DOHH2 (cell line): Measurements from ENCODE around the gene OLIG2.

Experiments
- H3F3A ChIP-seq: fragments of 200-600 bp; sonication (generic), shearing (Covaris generic); 2 replicates; pipeline ENCODE4 v1.6.0; 2016; ENCODE audit warnings: antibody characterized with exemption, mild to moderate bottlenecking; ENCODE audit not compliant: control insufficient read depth, insufficient read depth
- H3K27ac ChIP-seq: fragments of 200-600 bp; sonication (generic); 2 replicates; pipeline ENCODE4 v1.5.1; 2014; ENCODE audit warnings: low read depth, mild to moderate bottlenecking, low read length, moderate library complexity
- H3K27me3 ChIP-seq: fragments of 200-600 bp; sonication (generic); 2 replicates; pipeline ENCODE4 v1.6.1; 2014; ENCODE audit warnings: mild to moderate bottlenecking, low read length, mixed read lengths; ENCODE audit not compliant: control insufficient read depth
- H3K36me3 ChIP-seq: fragments of 200-600 bp; sonication (generic); 2 replicates; pipeline ENCODE4 v1.6.1; 2014; ENCODE audit warnings: mild to moderate bottlenecking, low read length, moderate library complexity, mixed read lengths; ENCODE audit not compliant: control insufficient read depth
- H3K4me1 ChIP-seq: fragments of 200-600 bp; sonication (generic); 2 replicates; pipeline ENCODE4 v1.6.1; 2014; ENCODE audit warnings: mild to moderate bottlenecking, low read length, mixed read lengths; ENCODE audit not compliant: control insufficient read depth
- H3K4me2 ChIP-seq: fragments of 200-600 bp; sonication (generic); 2 replicates; pipeline ENCODE4 v1.6.0; 2014; ENCODE audit warnings: mild to moderate bottlenecking, low read length, moderate library complexity
- H3K4me3 ChIP-seq: fragments of 200-600 bp; sonication (generic); 2 replicates; pipeline ENCODE4 v1.5.1; 2014; ENCODE audit warnings: mild to moderate bottlenecking, low read length, mixed read lengths
- H3K79me2 ChIP-seq: fragments of 200-600 bp; sonication (generic); 2 replicates; pipeline ENCODE4 v1.6.1; 2014; ENCODE audit warnings: mild to moderate bottlenecking, low read length, mixed read lengths; ENCODE audit not compliant: control insufficient read depth
- H3K9me2 ChIP-seq: fragments of 200-600 bp; sonication (generic); replicated peaks from 2 replicates; pipeline ENCODE4 v1.6.1; 2014; ENCODE audit warnings: mild to moderate bottlenecking, low read length, mixed read lengths; ENCODE audit not compliant: control insufficient read depth
- H3K9me3 ChIP-seq: fragments of 200-600 bp; sonication (generic); 2 replicates; pipeline ENCODE4 v1.6.1; 2014; ENCODE audit warnings: antibody characterized with exemption, low read length, mixed read lengths; ENCODE audit not compliant: control insufficient read depth, insufficient read depth
- H4K20me1 ChIP-seq: fragments of 200-600 bp; sonication (generic); 2 replicates; pipeline ENCODE4 v1.6.0; 2014; ENCODE audit warnings: low read depth, mild to moderate bottlenecking, antibody characterized with exemption, low read length, moderate library complexity; ENCODE audit not compliant: control insufficient read depth, insufficient read depth
- EZH2phosphoT487 ChIP-seq: fragments of 200-600 bp; sonication (generic); IDR thresholded peaks from 2 replicates; pipeline ENCODE4 v1.6.1; 2017; ENCODE audit warnings: borderline replicate concordance, mild to moderate bottlenecking, antibody characterized with exemption, low read length, moderate library complexity, mixed read lengths
- TF ChIP-seq, protein P1 (sequence below): fragments of 200-600 bp; sonication (generic); IDR thresholded peaks from one replicate; pipeline ENCODE4 v1.5.1; 2014; ENCODE audit warnings: antibody characterized with exemption, mild to moderate bottlenecking, low read depth, low read length; ENCODE audit not compliant: poor library complexity, severe bottlenecking

The OLIG2 gene

DNA sequence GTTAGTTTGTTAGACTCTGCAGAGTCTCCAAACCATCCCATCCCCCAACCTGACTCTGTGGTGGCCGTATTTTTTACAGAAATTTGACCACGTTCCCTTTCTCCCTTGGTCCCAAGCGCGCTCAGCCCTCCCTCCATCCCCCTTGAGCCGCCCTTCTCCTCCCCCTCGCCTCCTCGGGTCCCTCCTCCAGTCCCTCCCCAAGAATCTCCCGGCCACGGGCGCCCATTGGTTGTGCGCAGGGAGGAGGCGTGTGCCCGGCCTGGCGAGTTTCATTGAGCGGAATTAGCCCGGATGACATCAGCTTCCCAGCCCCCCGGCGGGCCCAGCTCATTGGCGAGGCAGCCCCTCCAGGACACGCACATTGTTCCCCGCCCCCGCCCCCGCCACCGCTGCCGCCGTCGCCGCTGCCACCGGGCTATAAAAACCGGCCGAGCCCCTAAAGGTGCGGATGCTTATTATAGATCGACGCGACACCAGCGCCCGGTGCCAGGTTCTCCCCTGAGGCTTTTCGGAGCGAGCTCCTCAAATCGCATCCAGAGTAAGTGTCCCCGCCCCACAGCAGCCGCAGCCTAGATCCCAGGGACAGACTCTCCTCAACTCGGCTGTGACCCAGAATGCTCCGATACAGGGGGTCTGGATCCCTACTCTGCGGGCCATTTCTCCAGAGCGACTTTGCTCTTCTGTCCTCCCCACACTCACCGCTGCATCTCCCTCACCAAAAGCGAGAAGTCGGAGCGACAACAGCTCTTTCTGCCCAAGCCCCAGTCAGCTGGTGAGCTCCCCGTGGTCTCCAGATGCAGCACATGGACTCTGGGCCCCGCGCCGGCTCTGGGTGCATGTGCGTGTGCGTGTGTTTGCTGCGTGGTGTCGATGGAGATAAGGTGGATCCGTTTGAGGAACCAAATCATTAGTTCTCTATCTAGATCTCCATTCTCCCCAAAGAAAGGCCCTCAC lies at the start of gene OLIG2:
Gene OLIG2 (plus strand): TSS at position 447 of the 954 bp plus-strand sequence. CDS start 928 bp downstream, outside the sequence.
- TF ChIP-seq, protein P1, sequence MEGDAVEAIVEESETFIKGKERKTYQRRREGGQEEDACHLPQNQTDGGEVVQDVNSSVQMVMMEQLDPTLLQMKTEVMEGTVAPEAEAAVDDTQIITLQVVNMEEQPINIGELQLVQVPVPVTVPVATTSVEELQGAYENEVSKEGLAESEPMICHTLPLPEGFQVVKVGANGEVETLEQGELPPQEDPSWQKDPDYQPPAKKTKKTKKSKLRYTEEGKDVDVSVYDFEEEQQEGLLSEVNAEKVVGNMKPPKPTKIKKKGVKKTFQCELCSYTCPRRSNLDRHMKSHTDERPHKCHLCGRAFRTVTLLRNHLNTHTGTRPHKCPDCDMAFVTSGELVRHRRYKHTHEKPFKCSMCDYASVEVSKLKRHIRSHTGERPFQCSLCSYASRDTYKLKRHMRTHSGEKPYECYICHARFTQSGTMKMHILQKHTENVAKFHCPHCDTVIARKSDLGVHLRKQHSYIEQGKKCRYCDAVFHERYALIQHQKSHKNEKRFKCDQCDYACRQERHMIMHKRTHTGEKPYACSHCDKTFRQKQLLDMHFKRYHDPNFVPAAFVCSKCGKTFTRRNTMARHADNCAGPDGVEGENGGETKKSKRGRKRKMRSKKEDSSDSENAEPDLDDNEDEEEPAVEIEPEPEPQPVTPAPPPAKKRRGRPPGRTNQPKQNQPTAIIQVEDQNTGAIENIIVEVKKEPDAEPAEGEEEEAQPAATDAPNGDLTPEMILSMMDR: no peak
- no peak for TF ChIP-seq EZH2phosphoT487
- H3K36me3 ChIP-seq: no peaks in the 10 kb centered on the region
- no peak within 1 kb of the TSS for H3K27ac ChIP-seq
- H3K4me3 ChIP-seq: no peak within 1 kb of the TSS
- no peaks in the 10 kb centered on the region for H3K4me1 ChIP-seq
- H3K79me2 ChIP-seq: no peaks in the 10 kb centered on the region
- no peaks in the 10 kb centered on the region for H4K20me1 ChIP-seq
- peaks cover 7% of the 10 kb centered on the region; the same call in 1 of the 2 replicates for H3K27me3 ChIP-seq
- no peaks in the 10 kb centered on the region for H3K9me3 ChIP-seq
- H3F3A ChIP-seq: no peaks in the 10 kb centered on the region
- H3K4me2 ChIP-seq: no peak within 1 kb of the TSS
- no peaks in the 10 kb centered on the region for H3K9me2 ChIP-seq

DNA sequence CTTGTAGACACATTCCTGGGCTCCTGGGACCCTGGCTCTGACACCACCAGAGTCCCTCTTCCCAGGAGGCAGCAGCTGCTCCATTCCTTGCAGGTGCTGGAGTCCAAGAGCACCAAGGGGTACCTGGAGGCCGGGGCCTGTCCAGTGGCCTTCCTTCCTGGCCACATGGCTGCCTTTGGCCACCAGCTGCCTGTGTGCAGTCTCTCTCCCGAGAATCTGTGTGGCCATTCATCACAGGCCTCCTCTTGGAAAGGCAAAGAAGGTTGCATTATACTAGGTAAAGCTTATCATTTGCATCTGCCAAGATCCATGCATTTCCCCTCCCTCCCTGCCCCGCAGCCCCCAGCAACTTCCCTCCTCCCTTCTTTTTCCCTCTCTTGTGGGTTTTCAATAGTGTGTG lies 48.9 kb upstream of the OLIG2 start:
- H3K4me2 ChIP-seq: no peak overlapping the region
- TF ChIP-seq, protein P1: no peak
- TF ChIP-seq EZH2phosphoT487: no peak

DNA sequence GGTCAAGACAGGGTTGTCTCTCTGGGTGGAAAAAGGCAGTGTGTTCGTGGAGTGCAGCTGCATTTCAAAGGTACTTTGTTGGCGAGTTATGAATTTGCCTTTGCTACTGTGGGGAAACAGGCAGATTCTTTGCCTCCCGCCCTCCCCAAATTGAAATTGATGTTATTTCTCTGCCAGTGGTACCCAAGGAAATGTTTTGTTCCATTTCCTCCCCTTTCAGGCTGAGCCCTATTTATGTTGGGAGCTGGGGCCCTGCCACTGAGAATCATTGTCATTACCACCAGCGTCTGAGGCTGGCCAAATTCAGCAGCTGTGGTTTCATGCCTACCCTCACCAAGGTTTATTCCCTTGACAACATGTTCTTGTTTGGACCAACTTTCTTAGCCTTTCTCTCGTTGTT lies 48.5 kb upstream of the OLIG2 start:
- no peak for TF ChIP-seq EZH2phosphoT487
- TF ChIP-seq, protein P1: no peak
- H4K20me1 ChIP-seq: no peaks in the 10 kb centered on the region
- no peaks in the 10 kb centered on the region for H3K79me2 ChIP-seq
- no peak overlapping the region for H3K4me3 ChIP-seq
- H3K36me3 ChIP-seq: no peaks in the 10 kb centered on the region
- H3K27ac ChIP-seq: no peak overlapping the region
- no peaks in the 10 kb centered on the region for H3F3A ChIP-seq
- no peak overlapping the region for H3K4me2 ChIP-seq
- peaks cover 13% of the 10 kb centered on the region; the same call in 1 of the 2 replicates for H3K27me3 ChIP-seq
- no peaks in the 10 kb centered on the region for H3K4me1 ChIP-seq
- H3K9me3 ChIP-seq: no peaks in the 10 kb centered on the region
- H3K9me2 ChIP-seq: no peaks in the 10 kb centered on the region

More for the DNA sequence above, 48.9 kb upstream of the OLIG2 start:
- H3K36me3 ChIP-seq: no peaks in the 10 kb centered on the region
- no peaks in the 10 kb centered on the region for H3F3A ChIP-seq
- no peaks in the 10 kb centered on the region for H3K79me2 ChIP-seq
- H3K4me3 ChIP-seq: no peak overlapping the region
- no peaks in the 10 kb centered on the region for H3K9me3 ChIP-seq
- no peaks in the 10 kb centered on the region for H3K9me2 ChIP-seq
- no peaks in the 10 kb centered on the region for H4K20me1 ChIP-seq
- peaks cover 13% of the 10 kb centered on the region; the same call in 1 of the 2 replicates for H3K27me3 ChIP-seq
- no peak overlapping the region for H3K27ac ChIP-seq
- H3K4me1 ChIP-seq: no peaks in the 10 kb centered on the region
